MM.1S (cell line): ENCODE results near the gene FBXW11.

ENCODE experiments used
- DNase-seq: peaks from one replicate; pipeline ENCODE4 v3.0.0-alpha.2; 2015
- H2AFZ ChIP-seq: fragments of 300-600 bp; sonication (generic); 2 replicates; pipeline ENCODE4 v1.6.0; 2016; ENCODE audit warnings: antibody characterized with exemption, low read length
- H3F3A ChIP-seq: fragments of 300-600 bp; sonication (generic); 2 replicates; pipeline ENCODE4 v1.6.1; 2016; ENCODE audit warnings: mild to moderate bottlenecking, antibody characterized with exemption, low read length, moderate library complexity, mixed read lengths; ENCODE audit not compliant: insufficient read depth
- H3K27ac ChIP-seq: fragments of 300-600 bp; sonication (generic); 2 replicates; pipeline ENCODE4 v1.5.1; 2016; ENCODE audit warnings: mild to moderate bottlenecking, low read length
- H3K27me3 ChIP-seq: fragments of 300-600 bp; sonication (generic); replicated peaks from 2 replicates; pipeline ENCODE4 v1.6.0; 2016; ENCODE audit warnings: low read length; ENCODE audit not compliant: insufficient read depth
- H3K36me3 ChIP-seq: fragments of 300-600 bp; sonication (generic); replicated peaks from 2 replicates; pipeline ENCODE4 v1.6.1; 2016; ENCODE audit warnings: mild to moderate bottlenecking, low read length, mixed read lengths; ENCODE audit not compliant: insufficient read depth
- H3K4me1 ChIP-seq: fragments of 300-600 bp; sonication (generic); 2 replicates; pipeline ENCODE4 v1.6.1; 2016; ENCODE audit warnings: low read length, mixed read lengths
- H3K4me2 ChIP-seq: fragments of 300-600 bp; sonication (generic); 2 replicates; pipeline ENCODE4 v1.6.0; 2016; ENCODE audit warnings: low read depth, low read length
- H3K4me3 ChIP-seq: fragments of 300-600 bp; sonication (generic); 2 replicates; pipeline ENCODE4 v1.5.1; 2016; ENCODE audit warnings: low read length, mixed read lengths
- H3K79me2 ChIP-seq: fragments of 300-600 bp; sonication (generic); 2 replicates; pipeline ENCODE4 v1.6.1; 2016; ENCODE audit warnings: mixed run types, low read length, mixed read lengths
- H3K9ac ChIP-seq: fragments of 300-600 bp; sonication (generic); 2 replicates; pipeline ENCODE4 v1.6.1; 2016; ENCODE audit warnings: low read length, mixed read lengths
- H3K9me2 ChIP-seq: fragments of 300-600 bp; sonication (generic); replicated peaks from 2 replicates; pipeline ENCODE4 v1.6.1; 2016; ENCODE audit warnings: mild to moderate bottlenecking, low read length, mixed read lengths; ENCODE audit not compliant: insufficient read depth
- H3K9me3 ChIP-seq: fragments of 300-600 bp; sonication (generic); replicated peaks from 2 replicates; pipeline ENCODE4 v1.6.1; 2016; ENCODE audit warnings: mild to moderate bottlenecking, low read length, mixed read lengths; ENCODE audit not compliant: insufficient read depth
- H4K20me1 ChIP-seq: fragments of 300-600 bp; sonication (generic); 2 replicates; pipeline ENCODE4 v1.6.1; 2016; ENCODE audit warnings: mild to moderate bottlenecking, low read length, moderate library complexity, mixed read lengths; ENCODE audit not compliant: insufficient read depth
- EZH2 ChIP-seq: fragments of 300-600 bp; sonication (generic); optimal IDR thresholded peaks from 2 replicates; pipeline ENCODE3; 2017; ENCODE audit warnings: low read depth, mild to moderate bottlenecking, antibody characterized with exemption, low read length, mixed read lengths
- EZH2phosphoT487 ChIP-seq: fragments of 300-600 bp; sonication (generic); IDR thresholded peaks from 2 replicates; pipeline ENCODE4 v1.6.1; 2018; ENCODE audit warnings: antibody characterized with exemption, low read length
- TF ChIP-seq, protein P1 (sequence below): fragments of 300-600 bp; sonication (generic); IDR thresholded peaks from 2 replicates; pipeline ENCODE4 v1.5.1; 2016; ENCODE audit warnings: antibody characterized with exemption, low read length, mixed read lengths

FBXW11 gene

DNA sequence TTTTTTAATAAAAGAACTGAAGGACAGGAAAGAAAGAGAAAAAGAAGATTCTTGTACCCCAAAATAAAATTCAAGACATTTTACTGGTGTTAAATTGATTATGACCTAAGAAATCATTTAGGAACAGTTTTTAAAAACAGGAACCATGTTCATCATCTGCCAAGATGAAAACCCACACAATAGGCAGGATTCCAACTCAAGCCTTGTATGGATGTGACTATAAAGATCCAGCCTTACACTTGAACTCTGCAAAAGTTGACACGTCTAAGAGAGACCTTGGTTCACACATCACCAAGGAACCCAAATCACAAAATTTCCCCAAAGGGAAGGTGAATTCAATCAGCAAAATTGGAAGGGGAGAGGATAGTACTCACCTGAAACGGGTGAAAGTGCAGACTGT is 138.2 kb downstream of the FBXW11 start:
- no peaks in the 10 kb centered on the region for H3K79me2 ChIP-seq
- no peaks in the 10 kb centered on the region for H3K9me2 ChIP-seq
- no peaks in the 10 kb centered on the region for H3K4me1 ChIP-seq
- no peaks in the 10 kb centered on the region for H4K20me1 ChIP-seq
- no peaks in the 10 kb centered on the region for H3K36me3 ChIP-seq
- no peak overlapping the region for H3K4me3 ChIP-seq
- TF ChIP-seq, protein P1, sequence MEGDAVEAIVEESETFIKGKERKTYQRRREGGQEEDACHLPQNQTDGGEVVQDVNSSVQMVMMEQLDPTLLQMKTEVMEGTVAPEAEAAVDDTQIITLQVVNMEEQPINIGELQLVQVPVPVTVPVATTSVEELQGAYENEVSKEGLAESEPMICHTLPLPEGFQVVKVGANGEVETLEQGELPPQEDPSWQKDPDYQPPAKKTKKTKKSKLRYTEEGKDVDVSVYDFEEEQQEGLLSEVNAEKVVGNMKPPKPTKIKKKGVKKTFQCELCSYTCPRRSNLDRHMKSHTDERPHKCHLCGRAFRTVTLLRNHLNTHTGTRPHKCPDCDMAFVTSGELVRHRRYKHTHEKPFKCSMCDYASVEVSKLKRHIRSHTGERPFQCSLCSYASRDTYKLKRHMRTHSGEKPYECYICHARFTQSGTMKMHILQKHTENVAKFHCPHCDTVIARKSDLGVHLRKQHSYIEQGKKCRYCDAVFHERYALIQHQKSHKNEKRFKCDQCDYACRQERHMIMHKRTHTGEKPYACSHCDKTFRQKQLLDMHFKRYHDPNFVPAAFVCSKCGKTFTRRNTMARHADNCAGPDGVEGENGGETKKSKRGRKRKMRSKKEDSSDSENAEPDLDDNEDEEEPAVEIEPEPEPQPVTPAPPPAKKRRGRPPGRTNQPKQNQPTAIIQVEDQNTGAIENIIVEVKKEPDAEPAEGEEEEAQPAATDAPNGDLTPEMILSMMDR, result no peak
- no peak for TF ChIP-seq EZH2phosphoT487
- TF ChIP-seq EZH2, result no peak
- no peaks in the 10 kb centered on the region for H3K27me3 ChIP-seq
- no peaks in the 10 kb centered on the region for H3K9me3 ChIP-seq
- H3F3A ChIP-seq, result no peaks in the 10 kb centered on the region
- H3K27ac ChIP-seq, result no peak overlapping the region
- H3K4me2 ChIP-seq, result no peak overlapping the region
- H3K9ac ChIP-seq, result no peak overlapping the region
- no peak for DNase-seq
- H2AFZ ChIP-seq, result no peak overlapping the region

DNA sequence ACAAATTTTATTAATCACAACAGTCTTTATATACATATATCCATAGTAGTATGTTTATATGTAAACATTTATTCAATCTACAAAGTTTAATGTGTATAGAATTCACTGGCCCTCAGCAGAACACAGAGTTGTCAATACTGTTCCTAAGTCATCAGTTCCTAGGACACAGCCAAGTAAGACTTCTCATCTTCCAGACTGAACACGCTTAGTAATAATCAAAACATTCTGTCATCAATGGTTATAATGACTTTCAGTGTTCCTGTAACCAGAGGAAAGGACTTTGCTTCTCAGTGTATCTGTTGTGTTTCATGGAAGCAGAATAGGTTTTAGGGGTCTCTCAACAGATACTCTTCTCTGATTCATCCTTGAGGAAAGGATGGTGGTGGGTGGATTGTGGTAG is 138.7 kb downstream of the FBXW11 start:
- H3K27me3 ChIP-seq, result no peaks in the 10 kb centered on the region
- no peak for TF ChIP-seq EZH2
- TF ChIP-seq, protein P1, result no peak
- no peak for TF ChIP-seq EZH2phosphoT487
- no peaks in the 10 kb centered on the region for H4K20me1 ChIP-seq
- no peak overlapping the region for H3K4me2 ChIP-seq
- no peaks in the 10 kb centered on the region for H3K36me3 ChIP-seq
- no peaks in the 10 kb centered on the region for H3K9me2 ChIP-seq
- no peak overlapping the region for H2AFZ ChIP-seq
- no peak overlapping the region for H3K4me3 ChIP-seq
- H3F3A ChIP-seq, result no peaks in the 10 kb centered on the region
- no peak for DNase-seq
- H3K27ac ChIP-seq, result no peak overlapping the region
- H3K79me2 ChIP-seq, result no peaks in the 10 kb centered on the region
- no peaks in the 10 kb centered on the region for H3K9me3 ChIP-seq
- no peaks in the 10 kb centered on the region for H3K4me1 ChIP-seq
- H3K9ac ChIP-seq, result no peak overlapping the region

GRCh38 chr5:171865471-171865870 is 141.0 kb downstream of the FBXW11 start:
- Histone ChIP-seq H3K4me1 (no peaks in the 10 kb centered on the region), H3K4me2 (no peak overlapping the region), H3K27ac (no peak overlapping the region), H3K9me2 (no peaks in the 10 kb centered on the region), H3K9me3 (no peaks in the 10 kb centered on the region), H3K36me3 (no peaks in the 10 kb centered on the region), H3K79me2 (no peaks in the 10 kb centered on the region), H2AFZ (no peak overlapping the region), H4K20me1 (no peaks in the 10 kb centered on the region), H3K4me3 (no peak overlapping the region), H3K9ac (no peak overlapping the region), H3F3A (no peaks in the 10 kb centered on the region), H3K27me3 (no peaks in the 10 kb centered on the region)
- TF ChIP-seq EZH2 (no peak), EZH2phosphoT487 (no peak)
- TF ChIP-seq, protein P1, result no peak
- DNase-seq, result no peak
